ENCODE measurements around the gene IMMP1L. TPM values are rescaled to one million over a fixed set of nuclear protein-coding genes. Genes with fewer than 3 reads are reported as not detected.

Gene IMMP1L
- polyA plus RNA-seq, 2 of the 4 experiments (the other 2 are of a cell fraction), result 96.5 to 135 TPM

DNA sequence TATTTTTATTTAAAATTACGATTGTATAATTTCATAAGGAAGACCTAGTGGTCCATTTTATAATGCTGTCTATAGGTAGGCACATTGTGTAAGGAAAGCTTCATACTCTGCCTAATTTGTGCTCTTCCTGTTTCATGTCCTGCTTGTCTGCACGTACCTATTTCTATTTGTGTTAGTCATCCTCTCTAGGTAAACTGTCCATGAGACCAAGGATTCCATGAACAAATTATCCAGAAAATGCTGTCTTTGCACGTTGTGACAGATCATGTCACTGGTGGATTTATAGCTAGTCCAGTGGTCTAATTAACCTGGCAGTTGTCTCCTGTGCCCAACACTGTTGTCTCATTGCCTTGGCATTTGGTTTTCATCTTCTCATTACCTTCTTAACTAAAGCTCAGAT, 95.1 kb downstream of the IMMP1L start:
- DNase-seq (ENCODE audit: low read depth in 1 of 2, low spot score in 1 of 2) (no peak), FAIRE-seq (no peak), ATAC-seq (no peak)
- Histone ChIP-seq H3K4me1 (no peaks in the 10 kb centered on the region), H3K4me3 (no peak overlapping the region), H3K4me2 (no peak overlapping the region), H3K27ac (no peak overlapping the region), H3K9me3 (no peaks in the 10 kb centered on the region)
- 78% methylated on average over 3 of the region's 3 CpGs for WGBS (ENCODE audit: missing lambda C conversion rate)
- TF ChIP-seq TP53 (CRISPR knock-in tag; IDR thresholded peaks at IDR 0.05) (no peak), FOXS1 (CRISPR knock-in tag; IDR thresholded peaks at IDR 0.05) (no peak), CBX2 (IDR thresholded peaks at IDR 0.05; ENCODE audit: borderline replicate concordance, low read depth) (no peak), CEBPB (IDR thresholded peaks at IDR 0.05) (no peak), HOXB5 (CRISPR knock-in tag; IDR thresholded peaks at IDR 0.05) (no peak), ZFP36 (IDR thresholded peaks at IDR 0.05; ENCODE audit: borderline replicate concordance, partially characterized antibody) (no peak), HDAC2 (IDR thresholded peaks at IDR 0.05) (no peak), JUNB (IDR thresholded peaks at IDR 0.05) (no peak), HOXB13 (CRISPR knock-in tag; IDR thresholded peaks at IDR 0.05; ENCODE audit: low read depth) (no peak), RARB (CRISPR knock-in tag; IDR thresholded peaks at IDR 0.05) (no peak), CHD4 (IDR thresholded peaks at IDR 0.05; ENCODE audit: borderline replicate concordance) (no peak), RFX5 (IDR thresholded peaks at IDR 0.05) (no peak), RAD21 (conservative IDR thresholded peaks at IDR 0.05 in 1 of 2, IDR thresholded peaks at IDR 0.05 in 1 of 2) (no peak), MYC (IDR thresholded peaks at IDR 0.05; ENCODE audit: borderline replicate concordance, low read length) (no peak)
- TF ChIP-seq, protein P1, sequence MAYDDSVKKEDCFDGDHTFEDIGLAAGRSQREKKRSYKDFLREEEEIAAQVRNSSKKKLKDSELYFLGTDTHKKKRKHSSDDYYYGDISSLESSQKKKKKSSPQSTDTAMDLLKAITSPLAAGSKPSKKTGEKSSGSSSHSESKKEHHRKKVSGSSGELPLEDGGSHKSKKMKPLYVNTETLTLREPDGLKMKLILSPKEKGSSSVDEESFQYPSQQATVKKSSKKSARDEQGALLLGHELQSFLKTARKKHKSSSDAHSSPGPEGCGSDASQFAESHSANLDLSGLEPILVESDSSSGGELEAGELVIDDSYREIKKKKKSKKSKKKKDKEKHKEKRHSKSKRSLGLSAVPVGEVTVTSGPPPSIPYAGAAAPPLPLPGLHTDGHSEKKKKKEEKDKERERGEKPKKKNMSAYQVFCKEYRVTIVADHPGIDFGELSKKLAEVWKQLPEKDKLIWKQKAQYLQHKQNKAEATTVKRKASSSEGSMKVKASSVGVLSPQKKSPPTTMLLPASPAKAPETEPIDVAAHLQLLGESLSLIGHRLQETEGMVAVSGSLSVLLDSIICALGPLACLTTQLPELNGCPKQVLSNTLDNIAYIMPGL (CRISPR knock-in tag; IDR thresholded peaks at IDR 0.05; ENCODE audit: borderline replicate concordance), result no peak
- TF ChIP-seq, protein P2, sequence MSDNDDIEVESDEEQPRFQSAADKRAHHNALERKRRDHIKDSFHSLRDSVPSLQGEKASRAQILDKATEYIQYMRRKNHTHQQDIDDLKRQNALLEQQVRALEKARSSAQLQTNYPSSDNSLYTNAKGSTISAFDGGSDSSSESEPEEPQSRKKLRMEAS (IDR thresholded peaks at IDR 0.05), result no peak
- ChIA-PET POLR2A (no interaction called here), CTCF (no interaction called here)

DNA sequence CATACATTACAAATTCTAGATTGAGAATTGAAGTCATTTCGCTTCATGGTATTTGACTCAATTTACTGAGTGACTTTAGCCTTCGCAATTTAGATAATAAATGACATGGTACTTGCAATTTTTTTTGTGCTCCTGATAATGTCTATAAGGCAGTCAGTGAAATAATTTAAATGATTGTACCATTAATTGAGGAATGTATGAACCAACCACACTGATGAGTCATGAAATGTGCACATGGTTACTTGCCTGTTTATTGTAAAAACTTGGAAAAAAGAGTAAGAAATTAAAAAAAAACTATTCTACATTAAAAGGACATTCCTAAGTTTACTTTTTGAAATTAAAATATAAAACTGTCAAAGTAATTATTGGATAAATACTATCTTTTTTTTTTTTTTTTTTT, 96.5 kb downstream of the IMMP1L start:
- POLR2A ChIA-PET, result no interaction called here
- WGBS (ENCODE audit: missing lambda C conversion rate), result 95% methylated on average over 2 of the region's 2 CpGs
- no peaks in the 10 kb centered on the region for H3K9me3 ChIP-seq
- H3K27ac ChIP-seq, result no peak overlapping the region
- DNase-seq (ENCODE audit: low read depth in 1 of 2, low spot score in 1 of 2) (no peak), FAIRE-seq (no peak), ATAC-seq (no peak)
- CTCF ChIA-PET, result no interaction called here
- no peaks in the 10 kb centered on the region for H3K4me1 ChIP-seq
- H3K4me3 ChIP-seq, result no peak overlapping the region
- TF ChIP-seq JUNB (IDR thresholded peaks at IDR 0.05), result no peak
- TF ChIP-seq, protein P3, sequence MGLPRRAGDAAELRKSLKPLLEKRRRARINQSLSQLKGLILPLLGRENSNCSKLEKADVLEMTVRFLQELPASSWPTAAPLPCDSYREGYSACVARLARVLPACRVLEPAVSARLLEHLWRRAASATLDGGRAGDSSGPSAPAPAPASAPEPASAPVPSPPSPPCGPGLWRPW (IDR thresholded peaks at IDR 0.05), result no peak
- TF ChIP-seq FOSL2 (IDR thresholded peaks at IDR 0.05), result no peak
- TF ChIP-seq FOSL2 (CRISPR knock-in tag; IDR thresholded peaks at IDR 0.05), result peak; percentile 18; the same call in 1 of the 2 replicates
- TF ChIP-seq NPAS2 (CRISPR knock-in tag; IDR thresholded peaks at IDR 0.05; ENCODE audit: borderline replicate concordance), result no peak
- TF ChIP-seq SREBF2 (IDR thresholded peaks at IDR 0.05), result no peak
- TF ChIP-seq JUN (IDR thresholded peaks at IDR 0.05), result no peak
- H3K4me2 ChIP-seq, result no peak overlapping the region

DNA sequence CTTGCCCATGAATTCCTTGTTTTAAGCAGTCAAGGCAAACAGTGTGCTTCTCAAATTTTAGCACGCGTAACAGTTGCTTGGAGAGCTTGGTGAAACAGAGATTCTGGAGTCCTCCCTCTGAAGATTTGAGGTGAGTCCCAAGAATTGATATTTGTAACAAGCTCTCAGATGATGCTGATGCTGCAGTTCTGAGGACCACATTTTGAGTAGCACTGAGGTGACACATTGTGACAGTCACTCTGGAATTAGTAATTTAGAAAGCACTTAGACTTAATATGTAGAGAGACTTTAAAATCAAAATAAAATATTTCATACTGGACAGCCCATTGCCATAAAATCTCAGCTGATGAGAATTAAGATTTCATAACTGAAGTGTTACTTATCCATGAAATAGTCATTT, 101.2 kb downstream of the IMMP1L start:
- ChIA-PET POLR2A (no interaction called here), CTCF (interaction anchor here (1.5 kb wide), 1 partner anchor 463 kb away, joined by 3 read pairs; no protein-coding TSS in a partner anchor)
- DNase-seq (ENCODE audit: low read depth in 1 of 2, low spot score in 1 of 2) (no peak), FAIRE-seq (no peak), ATAC-seq (no peak)
- WGBS (ENCODE audit: missing lambda C conversion rate), result 100% methylated on average over 2 of the region's 2 CpGs
- no peak overlapping the region for H3K4me3 ChIP-seq
- H3K4me2 ChIP-seq, result no peak overlapping the region
- peak; percentile 36 for TF ChIP-seq MAFK (IDR thresholded peaks at IDR 0.05; ENCODE audit: partially characterized antibody)
- TF ChIP-seq, protein P4, sequence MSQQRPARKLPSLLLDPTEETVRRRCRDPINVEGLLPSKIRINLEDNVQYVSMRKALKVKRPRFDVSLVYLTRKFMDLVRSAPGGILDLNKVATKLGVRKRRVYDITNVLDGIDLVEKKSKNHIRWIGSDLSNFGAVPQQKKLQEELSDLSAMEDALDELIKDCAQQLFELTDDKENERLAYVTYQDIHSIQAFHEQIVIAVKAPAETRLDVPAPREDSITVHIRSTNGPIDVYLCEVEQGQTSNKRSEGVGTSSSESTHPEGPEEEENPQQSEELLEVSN (IDR thresholded peaks at IDR 0.05; ENCODE audit: borderline replicate concordance, low read depth), result no peak
- no peaks in the 10 kb centered on the region for H3K9me3 ChIP-seq
- H3K4me1 ChIP-seq, result no peaks in the 10 kb centered on the region
- no peak overlapping the region for H3K27ac ChIP-seq

Data from A549 (cell line).